C4-2B (cell line): ENCODE results near the gene CRY2.

Source experiments
- H3K27ac ChIP-seq: fragments of 450-650 bp; 2 replicates; pipeline ENCODE4 v1.5.1; 2017
- CTCF ChIP-seq: fragments of 450-650 bp; conservative IDR thresholded peaks from 2 replicates; pipeline ENCODE4 v1.5.1; 2017; ENCODE audit warnings: mild to moderate bottlenecking
- ZFX ChIP-seq: fragments of 450-650 bp; IDR thresholded peaks from 2 replicates; pipeline ENCODE4 v1.6.1; 2017

The CRY2 gene

DNA sequence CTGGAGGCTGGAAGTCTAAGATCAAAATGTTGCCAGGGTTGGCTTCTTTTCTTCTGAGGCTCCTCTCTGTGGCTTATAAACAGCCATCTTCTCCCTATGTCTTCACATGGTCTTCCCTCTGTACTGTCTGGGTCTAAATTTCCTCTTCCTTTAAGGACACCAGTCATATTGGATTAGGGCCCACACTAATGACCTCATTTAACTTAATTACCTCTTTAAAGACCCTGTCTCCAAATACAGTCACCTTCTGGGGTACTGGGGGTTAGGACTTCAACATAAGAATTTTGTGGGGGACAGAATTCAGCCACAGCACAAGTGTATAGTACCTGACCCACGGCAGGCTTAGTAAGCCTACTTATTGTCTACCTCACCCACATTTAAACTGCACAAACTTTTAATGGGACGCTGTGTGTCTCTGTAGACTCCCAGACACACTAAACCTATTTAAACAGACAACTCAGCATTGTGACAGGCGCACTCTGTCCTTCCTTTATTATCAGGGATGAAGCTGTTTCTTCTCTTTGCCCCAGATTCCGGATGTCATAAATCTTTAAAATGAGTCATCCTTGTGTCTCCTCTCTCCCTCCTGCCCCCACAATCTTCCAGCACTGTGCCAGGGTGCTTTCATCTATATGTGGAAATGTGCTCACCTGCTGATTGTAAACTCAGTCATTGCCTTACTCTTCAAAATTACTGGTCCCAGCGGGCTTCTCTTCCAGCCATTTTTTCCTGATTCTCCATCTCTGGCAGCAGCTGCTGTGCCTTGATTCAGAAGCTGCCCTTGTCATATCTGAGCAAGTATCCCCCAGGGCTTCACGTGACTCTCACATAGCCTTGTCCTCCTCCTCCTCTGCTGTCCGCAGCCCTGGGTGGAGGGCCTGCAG lies 32.8 kb downstream of the CRY2 start:
- no peak for TF ChIP-seq CTCF
- TF ChIP-seq ZFX, result no peak
- no peak overlapping the region for H3K27ac ChIP-seq

- H3K27ac ChIP-seq, result no peak overlapping the region
- no peak for TF ChIP-seq CTCF
- TF ChIP-seq ZFX, result no peak
These were observed 33.7 kb downstream of the CRY2 start for GRCh38 chr11:45880772-45881570.

GRCh38 chr11:45881708-45882368 lies 34.6 kb downstream of the CRY2 start:
- no peak overlapping the region for H3K27ac ChIP-seq
- TF ChIP-seq ZFX, result no peak
- TF ChIP-seq CTCF, result no peak

GRCh38 chr11:45884596-45885185 lies 37.4 kb downstream of the CRY2 start:
- H3K27ac ChIP-seq, result no peak overlapping the region

DNA sequence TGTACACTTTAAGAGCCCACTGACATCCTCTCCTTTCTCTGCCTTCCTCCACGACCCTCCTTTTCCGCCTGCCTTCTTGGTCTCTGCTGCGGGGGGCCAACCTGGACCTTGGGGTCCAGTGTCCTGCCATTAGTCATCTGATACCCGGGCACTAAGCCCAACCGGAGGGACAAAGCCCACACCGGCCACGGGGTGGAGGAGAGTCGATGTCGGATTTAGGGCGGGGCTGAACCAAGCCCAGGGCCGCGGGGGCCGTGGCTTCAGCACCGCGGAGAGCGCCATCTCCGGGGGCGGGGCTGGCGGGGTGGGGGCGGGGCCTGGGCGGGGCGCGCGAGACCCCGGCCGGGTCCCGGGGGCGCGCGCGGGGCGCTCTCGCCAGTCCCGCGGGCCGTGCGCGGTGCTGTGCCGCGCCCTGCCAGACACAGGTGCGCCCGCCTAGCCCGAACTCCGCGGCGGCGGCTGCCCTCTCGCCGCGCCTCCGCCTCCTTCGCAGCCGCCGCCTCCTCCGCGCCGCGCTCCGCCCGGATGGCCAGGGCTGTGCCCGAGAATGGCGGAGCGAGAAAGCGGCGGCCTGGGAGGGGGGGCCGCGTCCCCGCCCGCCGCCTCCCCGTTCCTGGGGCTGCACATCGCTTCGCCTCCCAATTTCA lies 38.1 kb downstream of the CRY2 start, which contains the start of gene MAPK8IP1:
TSS of gene MAPK8IP1 (plus strand) at position 378 of the 647 bp plus-strand sequence. CDS start at position 548, 170 bp downstream.
- TF ChIP-seq CTCF (no peak), ZFX (no peak)
- H3K27ac ChIP-seq, result peak within 1 kb of the TSS; percentile 13; the same call in 1 of the 2 replicates

More at GRCh38 chr11:45884596-45885185, 37.4 kb downstream of the CRY2 start:
- TF ChIP-seq CTCF, result no peak

- peak overlapping the region; percentile 13; the same call in 1 of the 2 replicates for H3K27ac ChIP-seq
- TF ChIP-seq CTCF, result no peak
- TF ChIP-seq ZFX, result no peak
These were observed 38.8 kb downstream of the CRY2 start for GRCh38 chr11:45885921-45886721.
